ENCODE data around the gene ST6GALNAC4. TPM values are rescaled to one million over a fixed set of nuclear protein-coding genes. Genes with fewer than 3 reads are reported as not detected.
A peak's percentile ranks its signal among the peaks of the same experiment; 100 is the strongest.

Gene ST6GALNAC4
- total and polyA plus RNA-seq, 3 experiments from 2014 or later = 28.7 to 43.2 (median 32.9) TPM

DNA sequence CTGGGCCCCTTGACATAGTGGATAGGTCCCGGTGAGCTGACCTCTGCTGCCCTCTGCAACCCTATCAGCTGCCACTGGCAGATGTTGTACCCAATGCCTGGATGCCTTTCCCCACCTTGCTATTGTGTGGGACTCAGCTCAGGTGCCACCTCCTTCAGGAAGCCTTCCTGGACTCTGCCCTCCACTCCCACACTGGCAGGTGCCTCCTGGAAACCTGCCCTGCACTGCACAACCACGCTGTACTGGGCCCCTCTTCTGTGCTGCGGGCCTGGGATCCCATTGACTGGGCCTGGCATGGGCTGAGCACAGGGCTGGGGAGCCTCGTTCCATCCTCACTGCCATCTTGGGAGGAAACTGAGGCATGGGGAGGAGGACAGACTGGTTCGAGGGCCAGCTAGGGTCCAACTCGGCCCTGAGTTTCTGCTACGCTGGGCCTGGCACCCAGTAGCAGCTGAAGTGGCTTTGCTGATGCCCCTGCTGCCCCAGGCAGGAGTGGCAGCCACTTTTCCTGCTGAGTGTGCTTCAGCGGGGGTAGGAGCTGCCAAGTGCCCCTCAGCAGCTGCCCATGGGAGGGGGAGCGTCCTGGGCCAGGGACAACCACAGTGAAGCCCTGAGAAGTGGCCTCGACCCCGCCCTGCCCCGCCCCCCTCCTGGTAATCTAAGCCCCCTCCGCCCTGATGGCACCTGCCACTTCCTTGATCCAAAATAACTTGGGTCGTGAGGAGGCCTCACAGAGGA lies 40.6 kb downstream of the ST6GALNAC4 start:
- ChIA-PET POLR2A (no interaction called here), CTCF (interaction anchor here (1.3 to 1.7 kb wide), 3 partner anchors 19 to 141 kb away, joined by 4 to 5 read pairs (median 4); partner anchors contain the start of gene TOR2A)
- no peak overlapping the region for H3K27ac ChIP-seq (ENCODE audit: low read depth, low read length)
- Mint-ChIP-seq H3K36me3 (peaks cover under 1 to 4% (median 4%) of the 10 kb centered on the region in 3 donors), H3K4me1 (peaks cover 2 to 16% (median 4%) of the 10 kb centered on the region in 3 donors), H3K27ac (peak overlapping the region in 2 of 8 donors; percentile 55 to 84), H3K27me3 (peaks cover 0 to 5% of the 10 kb centered on the region in 2 donors), H3K9me3 (no peaks in the 10 kb centered on the region), H3K4me3 (no peak overlapping the region)
- no peaks in the 10 kb centered on the region for H3K36me3 ChIP-seq (ENCODE audit: insufficient read depth, low read length)
- no peak for DNase-seq
- H3K9me3 ChIP-seq (ENCODE audit: low read length) = no peaks in the 10 kb centered on the region
- no peaks in the 10 kb centered on the region for H3K27me3 ChIP-seq (ENCODE audit: insufficient read depth, low read length, poor library complexity, severe bottlenecking)
- peaks cover 5% of the 10 kb centered on the region for H3K4me1 ChIP-seq (ENCODE audit: insufficient read depth, low read length)
- no peak overlapping the region for H3K4me3 ChIP-seq (ENCODE audit: low read length)

DNA sequence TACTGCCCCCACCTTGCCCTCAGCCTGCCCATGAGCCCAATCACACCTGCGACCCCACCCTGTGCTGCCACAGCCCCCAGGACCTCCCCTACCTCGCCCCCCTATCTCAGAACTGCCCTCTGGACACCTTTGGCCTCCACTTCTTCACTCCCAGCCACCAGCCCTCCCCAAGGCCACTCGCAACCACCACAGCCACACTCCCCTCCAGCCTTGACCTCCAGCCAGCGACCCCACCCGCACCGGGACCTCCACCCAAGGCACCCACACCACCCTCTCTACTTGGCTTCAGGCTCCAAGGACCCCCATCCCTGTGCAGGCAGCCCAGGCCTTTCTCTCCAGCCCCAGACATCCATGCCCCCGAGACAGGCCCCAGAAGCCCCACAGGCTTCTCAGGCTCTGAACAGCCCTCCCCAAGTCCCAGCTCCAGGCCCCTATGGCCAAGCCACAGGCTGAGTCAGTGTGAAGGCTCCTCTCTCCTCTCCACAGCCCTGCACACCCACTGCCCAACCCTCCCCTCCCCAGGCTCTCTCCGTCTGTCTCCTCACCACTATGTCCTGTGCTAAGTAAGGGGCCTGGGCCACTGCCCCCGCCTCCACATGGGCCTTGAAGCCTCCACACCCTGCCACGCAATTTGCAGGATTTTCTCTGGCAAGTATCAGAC lies 41.4 kb downstream of the ST6GALNAC4 start:
- peak overlapping the region in 3 of 8 donors; percentile 10 to 84 (median 42) for H3K27ac Mint-ChIP-seq
- H3K9me3 Mint-ChIP-seq = no peaks in the 10 kb centered on the region
- Histone ChIP-seq H3K4me3 (ENCODE audit: low read length) (no peak overlapping the region), H3K27me3 (ENCODE audit: insufficient read depth, low read length, poor library complexity, severe bottlenecking) (no peaks in the 10 kb centered on the region), H3K9me3 (ENCODE audit: low read length) (no peaks in the 10 kb centered on the region), H3K36me3 (ENCODE audit: insufficient read depth, low read length) (no peaks in the 10 kb centered on the region), H3K27ac (ENCODE audit: low read depth, low read length) (peak overlapping the region; percentile 38), H3K4me1 (ENCODE audit: insufficient read depth, low read length) (peaks cover 5% of the 10 kb centered on the region)
- peaks cover 2 to 16% (median 4%) of the 10 kb centered on the region in 3 donors for H3K4me1 Mint-ChIP-seq
- POLR2A ChIA-PET = no interaction called here
- CTCF ChIA-PET = interaction anchor here (1.3 to 1.5 kb wide), 2 partner anchors 19 to 46 kb away, joined by 4 read pairs; no protein-coding TSS in a partner anchor
- peaks cover 0 to 5% of the 10 kb centered on the region in 2 donors for H3K27me3 Mint-ChIP-seq
- H3K4me3 Mint-ChIP-seq = no peak overlapping the region
- peaks cover 0 to 4% (median 4%) of the 10 kb centered on the region in 3 donors for H3K36me3 Mint-ChIP-seq
- DNase-seq = no peak

DNA sequence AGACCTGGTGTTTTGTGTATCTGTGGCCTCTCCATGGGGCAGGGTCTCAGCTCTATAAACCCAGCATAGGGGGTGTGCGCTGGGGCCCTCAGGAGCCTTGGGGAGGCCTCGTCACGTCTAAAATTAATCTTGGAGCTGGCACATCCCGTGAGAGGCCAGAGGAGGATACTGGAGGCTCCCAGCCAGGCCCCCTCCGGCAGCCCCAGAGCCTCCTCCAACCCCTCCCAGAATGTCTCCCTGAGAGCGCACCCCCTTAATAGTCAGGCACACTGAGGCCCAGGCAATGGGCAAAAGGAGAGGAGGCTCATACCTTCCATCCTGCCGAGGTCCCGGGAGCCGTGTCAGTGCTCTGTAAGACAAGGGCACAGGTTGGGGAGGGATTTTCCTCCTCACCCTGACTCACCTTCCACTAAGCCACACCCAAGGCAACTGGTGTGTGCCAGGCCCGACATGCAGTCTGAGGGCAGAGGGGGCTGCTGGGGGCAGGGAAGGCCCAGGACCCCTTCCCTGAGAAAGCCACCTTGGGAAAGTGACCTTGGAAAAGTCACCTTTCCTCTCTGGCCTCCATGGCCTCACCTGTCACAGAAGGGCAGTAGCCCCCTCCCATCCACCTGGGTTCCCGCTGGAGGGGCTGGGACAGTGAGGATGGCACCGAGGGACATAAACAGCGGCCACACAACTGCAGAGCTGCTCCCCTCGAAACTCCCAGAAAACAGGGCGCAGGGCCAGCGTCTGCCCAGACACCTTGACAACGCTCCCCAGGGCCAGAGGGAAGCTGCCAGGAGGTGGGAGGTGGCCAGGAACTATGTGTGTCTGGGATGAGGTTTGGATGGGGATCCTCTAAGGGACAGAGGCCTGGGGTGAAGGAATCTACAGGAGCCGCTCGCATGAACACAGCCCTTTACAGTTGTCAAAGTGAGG lies 42.3 kb downstream of the ST6GALNAC4 start:
- H3K36me3 ChIP-seq (ENCODE audit: insufficient read depth, low read length) = no peaks in the 10 kb centered on the region
- peaks cover 5% of the 10 kb centered on the region for H3K4me1 ChIP-seq (ENCODE audit: insufficient read depth, low read length)
- ChIA-PET CTCF (interaction anchor here (0.5 to 5.9 kb wide), 3 partner anchors 51 to 139 kb away, joined by 3 to 49 read pairs (median 7); partner anchors contain the start of gene TOR2A), POLR2A (no interaction called here)
- H3K27ac ChIP-seq (ENCODE audit: low read depth, low read length) = no peak overlapping the region
- DNase-seq = no peak
- no peaks in the 10 kb centered on the region for H3K27me3 ChIP-seq (ENCODE audit: insufficient read depth, low read length, poor library complexity, severe bottlenecking)
- H3K27ac Mint-ChIP-seq = no peak overlapping the region
- H3K9me3 Mint-ChIP-seq = no peaks in the 10 kb centered on the region
- H3K27me3 Mint-ChIP-seq = peaks cover 0 to 5% of the 10 kb centered on the region in 2 donors
- H3K4me3 Mint-ChIP-seq = no peak overlapping the region
- H3K4me1 Mint-ChIP-seq = peaks cover 2 to 16% (median 4%) of the 10 kb centered on the region in 3 donors
- H3K9me3 ChIP-seq (ENCODE audit: low read length) = no peaks in the 10 kb centered on the region
- peaks cover 0 to 4% (median 3%) of the 10 kb centered on the region in 3 donors for H3K36me3 Mint-ChIP-seq
- no peak overlapping the region for H3K4me3 ChIP-seq (ENCODE audit: low read length)

DNA sequence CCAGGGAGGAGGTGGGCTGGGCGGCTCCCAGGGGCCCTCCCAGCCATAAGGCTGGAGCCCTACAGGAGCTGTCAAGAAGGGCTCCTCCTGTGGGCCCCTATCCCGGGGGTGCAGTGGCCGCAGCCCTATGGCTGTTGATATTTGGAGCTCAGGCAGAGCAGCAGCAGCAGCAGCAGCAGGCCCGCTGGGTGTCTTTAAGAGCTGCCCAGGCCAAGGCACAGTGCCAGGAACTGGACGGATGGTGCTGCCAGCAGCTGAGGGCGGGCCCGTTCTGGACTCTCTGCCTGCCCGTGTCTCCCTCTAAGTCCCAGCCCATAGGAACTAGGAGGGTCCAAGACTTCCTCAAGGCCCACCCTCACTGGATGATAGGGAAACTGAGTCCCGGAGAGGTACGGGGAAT lies 43.0 kb downstream of the ST6GALNAC4 start:
- Mint-ChIP-seq H3K4me1 (peaks cover 1 to 16% (median 2%) of the 10 kb centered on the region in 3 donors), H3K27me3 (peaks cover 0 to 5% of the 10 kb centered on the region in 2 donors), H3K36me3 (peaks cover 0 to 4% (median 1%) of the 10 kb centered on the region in 3 donors), H3K9me3 (no peaks in the 10 kb centered on the region), H3K4me3 (no peak overlapping the region), H3K27ac (no peak overlapping the region)
- H3K27ac ChIP-seq (ENCODE audit: low read depth, low read length) = no peak overlapping the region
- no peaks in the 10 kb centered on the region for H3K27me3 ChIP-seq (ENCODE audit: insufficient read depth, low read length, poor library complexity, severe bottlenecking)
- ChIA-PET POLR2A (no interaction called here), CTCF (interaction anchor here (0.5 to 5.9 kb wide), 3 partner anchors 50 to 139 kb away, joined by 3 to 49 read pairs (median 7); partner anchors contain the start of gene TOR2A)
- no peak overlapping the region for H3K4me3 ChIP-seq (ENCODE audit: low read length)
- H3K9me3 ChIP-seq (ENCODE audit: low read length) = no peaks in the 10 kb centered on the region
- H3K36me3 ChIP-seq (ENCODE audit: insufficient read depth, low read length) = no peaks in the 10 kb centered on the region
- no peak for DNase-seq
- peaks cover 5% of the 10 kb centered on the region for H3K4me1 ChIP-seq (ENCODE audit: insufficient read depth, low read length)

- H3K27me3 ChIP-seq (ENCODE audit: insufficient read depth, low read length, poor library complexity, severe bottlenecking) = no peaks in the 10 kb centered on the region
- Mint-ChIP-seq H3K9me3 (no peaks in the 10 kb centered on the region), H3K36me3 (peaks cover 0 to 6% (median 1%) of the 10 kb centered on the region in 3 donors)
These were observed 43.6 kb downstream of the ST6GALNAC4 start for GRCh38 chr9:127873223-127873691.

GRCh38 chr9:127872369-127873222 lies 44.2 kb downstream of the ST6GALNAC4 start:
- H3K27ac ChIP-seq (ENCODE audit: low read depth, low read length) = no peak overlapping the region
- H3K27ac Mint-ChIP-seq = peak overlapping the region in 2 of 8 donors; percentile 71 to 86
- H3K4me1 Mint-ChIP-seq = peaks cover 0 to 3% (median 0%) of the 10 kb centered on the region in 3 donors
- H3K27me3 Mint-ChIP-seq = peaks cover 0 to 2% of the 10 kb centered on the region in 2 donors
- no peak overlapping the region for H3K4me3 ChIP-seq (ENCODE audit: low read length)
- H3K36me3 ChIP-seq (ENCODE audit: insufficient read depth, low read length) = no peaks in the 10 kb centered on the region
- POLR2A ChIA-PET = interaction anchor here (0.7 kb wide), 1 partner anchor 256 kb away, joined by 3 read pairs; no protein-coding TSS in a partner anchor
- no peaks in the 10 kb centered on the region for H3K9me3 ChIP-seq (ENCODE audit: low read length)
- H3K27me3 ChIP-seq (ENCODE audit: insufficient read depth, low read length, poor library complexity, severe bottlenecking) = no peaks in the 10 kb centered on the region
- CTCF ChIA-PET = interaction anchor here (2.2 to 5.9 kb wide), 4 partner anchors 10 to 138 kb away, joined by 7 to 49 read pairs (median 26); partner anchors contain the start of gene TOR2A
- no peaks in the 10 kb centered on the region for H3K9me3 Mint-ChIP-seq
- peaks cover 0 to 10% (median 0%) of the 10 kb centered on the region in 3 donors for H3K36me3 Mint-ChIP-seq
- no peak for DNase-seq
- no peak overlapping the region for H3K4me3 Mint-ChIP-seq
- H3K4me1 ChIP-seq (ENCODE audit: insufficient read depth, low read length) = no peaks in the 10 kb centered on the region

More at GRCh38 chr9:127873223-127873691, 43.6 kb downstream of the ST6GALNAC4 start:
- H3K36me3 ChIP-seq (ENCODE audit: insufficient read depth, low read length) = no peaks in the 10 kb centered on the region
- Mint-ChIP-seq H3K27me3 (peaks cover 0 to 5% of the 10 kb centered on the region in 2 donors), H3K4me1 (peaks cover 0 to 9% (median 2%) of the 10 kb centered on the region in 3 donors), H3K27ac (no peak overlapping the region), H3K4me3 (peak overlapping the region in 1 of 7 donors; percentile 27)
- CTCF ChIA-PET = interaction anchor here (2.2 to 5.9 kb wide), 2 partner anchors 85 to 138 kb away, joined by 7 to 49 read pairs; partner anchors contain the start of gene TOR2A
- no peak for DNase-seq
- H3K9me3 ChIP-seq (ENCODE audit: low read length) = no peaks in the 10 kb centered on the region
- no peak overlapping the region for H3K27ac ChIP-seq (ENCODE audit: low read depth, low read length)
- POLR2A ChIA-PET = no interaction called here
- H3K4me1 ChIP-seq (ENCODE audit: insufficient read depth, low read length) = peaks cover 5% of the 10 kb centered on the region
- no peak overlapping the region for H3K4me3 ChIP-seq (ENCODE audit: low read length)
